CD4-positive, alpha-beta T cell (primary cell): Measurements from ENCODE around the gene HLF. TPM values are rescaled to one million over a fixed set of nuclear protein-coding genes. Genes with fewer than 3 reads are reported as not detected.

Experiments used
- ATAC-seq: fragments of 200-7000 bp; cut with Tn5 transposase; one replicate; pipeline ENCODE4 v1.10.0; 2022; ENCODE audit warnings: mild to moderate bottlenecking; ENCODE audit not compliant: poor library complexity
- CTCF ChIA-PET: fragments of 350-600 bp; sonication (Branson Sonifier 250); formaldehyde crosslinking; loops from one replicate; lab custom pipeline; 2021; ENCODE audit warnings: antibody characterized with exemption, inconsistent platforms; lab: Charles Lee
- POLR2A ChIA-PET: fragments of 350-600 bp; sonication (Branson Sonifier 250); formaldehyde crosslinking; loops from one replicate; lab custom pipeline; 2021; ENCODE audit warnings: antibody characterized with exemption, inconsistent platforms; lab: Charles Lee
- DNase-seq, 14 experiments: peaks; one replicate each; pipeline ENCODE4 v3.0.0-alpha.2; 2013 to 2020; ENCODE audit warnings: mixed read lengths in 2 of 14
- H3K27ac ChIP-seq, 2 donors: one replicate each; pipeline versions ENCODE4 v1.5.1 to v1.7.0; 2013; ENCODE audit warnings: low read length in 2 of 2, low read depth in 1 of 2, mild to moderate bottlenecking in 1 of 2
- H3K27me3 ChIP-seq, 2 experiments: 1 replicate in 1 of 2; 2 replicates in 1 of 2; pipeline versions ENCODE4 v1.6.1 to v1.7.0; 2013; ENCODE audit warnings: low read length in 2 of 2, control low read depth in 1 of 2, mild to moderate bottlenecking in 1 of 2, moderate library complexity in 1 of 2; ENCODE audit not compliant: insufficient read depth in 2 of 2, control insufficient read depth in 1 of 2
- H3K36me3 ChIP-seq: one replicate; pipeline ENCODE4 v1.6.1; 2013; ENCODE audit warnings: low read length, control low read depth; ENCODE audit not compliant: insufficient read depth
- H3K4me1 ChIP-seq: one replicate; pipeline ENCODE4 v1.6.1; 2013; ENCODE audit warnings: low read length, control low read depth; ENCODE audit not compliant: insufficient read depth
- H3K4me3 ChIP-seq: one replicate; pipeline ENCODE4 v1.5.1; 2013; ENCODE audit warnings: mild to moderate bottlenecking, low read length, moderate library complexity
- H3K9me3 ChIP-seq, 2 experiments: 1 replicate in 1 of 2; 2 replicates in 1 of 2; pipeline versions ENCODE4 v1.6.1 to v1.7.0; 2013; ENCODE audit warnings: low read length in 2 of 2, mild to moderate bottlenecking in 2 of 2, control low read depth in 1 of 2, moderate library complexity in 1 of 2; ENCODE audit not compliant: control insufficient read depth in 1 of 2, insufficient read depth in 1 of 2
- H3K27ac Mint-ChIP-seq: one replicate; pipeline ENCODE4 v1.8.0; 2020; ENCODE audit warnings: mixed read lengths
- H3K27me3 Mint-ChIP-seq: one replicate; pipeline ENCODE4 v1.8.0; 2021; ENCODE audit warnings: mixed read lengths
- H3K36me3 Mint-ChIP-seq: one replicate; pipeline ENCODE4 v1.8.0; 2021; ENCODE audit warnings: low read depth, mixed read lengths
- H3K4me1 Mint-ChIP-seq: one replicate; pipeline ENCODE4 v1.8.0; 2021; ENCODE audit warnings: low read depth, mixed read lengths
- H3K4me3 Mint-ChIP-seq: one replicate; pipeline ENCODE4 v1.8.0; 2020; ENCODE audit warnings: mild to moderate bottlenecking, mixed read lengths
- H3K9me3 Mint-ChIP-seq: one replicate; pipeline ENCODE4 v1.8.0; 2020; ENCODE audit warnings: mixed read lengths
- intact Hi-C, 2 experiments: fragments of 100-400 bp; cut with DNase I in 1 of 2; cut with micrococcal nuclease in 1 of 2; formaldehyde crosslinking; loops; one replicate each; pipeline versions ENCODE4 v1.15.1 to v1.9.0; 2023 to 2025; cut with DNase I, micrococcal nuclease
- total RNA-seq, 174 experiments: library from RNA in 2 of 174; stranded (reverse) in 2 of 174; gene quantifications; one replicate each; pipeline ENCODE4 v1.2.3 and lab custom pipeline; 2021 to 2026
- TF ChIP-seq, protein P1 (sequence below): fragments of 200-600 bp; IDR thresholded peaks from one replicate; pipeline ENCODE4 v1.8.0; 2022; ENCODE audit warnings: antibody characterized with exemption, mild to moderate bottlenecking

HLF gene
- total RNA-seq, 2 experiments from 2014 or later: 4.3 to 4.9 TPM

- no peaks in the 10 kb centered on the region for H3K36me3 Mint-ChIP-seq
- ChIA-PET POLR2A (no interaction called here), CTCF (no interaction called here)
- ATAC-seq: no peak
- no peaks in the 10 kb centered on the region for H3K9me3 Mint-ChIP-seq
- no peak overlapping the region for H3K27ac Mint-ChIP-seq
- Histone ChIP-seq H3K27ac (no peak overlapping the region), H3K4me3 (no peak overlapping the region), H3K9me3 (no peaks in the 10 kb centered on the region), H3K36me3 (no peaks in the 10 kb centered on the region), H3K4me1 (no peaks in the 10 kb centered on the region), H3K27me3 (no peaks in the 10 kb centered on the region)
- peaks cover 9% of the 10 kb centered on the region for H3K27me3 Mint-ChIP-seq
- DNase-seq: no peak
- TF ChIP-seq, protein P1, sequence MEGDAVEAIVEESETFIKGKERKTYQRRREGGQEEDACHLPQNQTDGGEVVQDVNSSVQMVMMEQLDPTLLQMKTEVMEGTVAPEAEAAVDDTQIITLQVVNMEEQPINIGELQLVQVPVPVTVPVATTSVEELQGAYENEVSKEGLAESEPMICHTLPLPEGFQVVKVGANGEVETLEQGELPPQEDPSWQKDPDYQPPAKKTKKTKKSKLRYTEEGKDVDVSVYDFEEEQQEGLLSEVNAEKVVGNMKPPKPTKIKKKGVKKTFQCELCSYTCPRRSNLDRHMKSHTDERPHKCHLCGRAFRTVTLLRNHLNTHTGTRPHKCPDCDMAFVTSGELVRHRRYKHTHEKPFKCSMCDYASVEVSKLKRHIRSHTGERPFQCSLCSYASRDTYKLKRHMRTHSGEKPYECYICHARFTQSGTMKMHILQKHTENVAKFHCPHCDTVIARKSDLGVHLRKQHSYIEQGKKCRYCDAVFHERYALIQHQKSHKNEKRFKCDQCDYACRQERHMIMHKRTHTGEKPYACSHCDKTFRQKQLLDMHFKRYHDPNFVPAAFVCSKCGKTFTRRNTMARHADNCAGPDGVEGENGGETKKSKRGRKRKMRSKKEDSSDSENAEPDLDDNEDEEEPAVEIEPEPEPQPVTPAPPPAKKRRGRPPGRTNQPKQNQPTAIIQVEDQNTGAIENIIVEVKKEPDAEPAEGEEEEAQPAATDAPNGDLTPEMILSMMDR: no peak
- intact Hi-C loops: no loop called here
- no peak overlapping the region for H3K4me3 Mint-ChIP-seq
- H3K4me1 Mint-ChIP-seq: no peaks in the 10 kb centered on the region
These were observed 35.5 kb upstream of the HLF start for GRCh38 chr17:55229276-55229675.

- Histone ChIP-seq H3K27ac (no peak overlapping the region), H3K9me3 (no peaks in the 10 kb centered on the region), H3K4me1 (no peaks in the 10 kb centered on the region), H3K27me3 (no peaks in the 10 kb centered on the region), H3K36me3 (no peaks in the 10 kb centered on the region), H3K4me3 (no peak overlapping the region)
- no peaks in the 10 kb centered on the region for H3K9me3 Mint-ChIP-seq
- TF ChIP-seq, protein P1: no peak
- H3K27ac Mint-ChIP-seq: no peak overlapping the region
- H3K36me3 Mint-ChIP-seq: no peaks in the 10 kb centered on the region
- no peak overlapping the region for H3K4me3 Mint-ChIP-seq
- no peaks in the 10 kb centered on the region for H3K27me3 Mint-ChIP-seq
- no peaks in the 10 kb centered on the region for H3K4me1 Mint-ChIP-seq
- no peak for DNase-seq
- ChIA-PET CTCF (interaction anchor here (1.3 kb wide), 1 partner anchor 66 kb away, joined by 3 read pairs; no protein-coding TSS in a partner anchor), POLR2A (no interaction called here)
- ATAC-seq: no peak
- intact Hi-C loops: no loop called here
These were observed 34.0 kb upstream of the HLF start for GRCh38 chr17:55230716-55231115.

GRCh38 chr17:55233840-55234239 is 30.9 kb upstream of the HLF start:
- Mint-ChIP-seq H3K27me3 (no peaks in the 10 kb centered on the region), H3K27ac (no peak overlapping the region)

More at GRCh38 chr17:55233840-55234239, 30.9 kb upstream of the HLF start:
- DNase-seq: no peak
- no peaks in the 10 kb centered on the region for H3K36me3 Mint-ChIP-seq
- H3K9me3 ChIP-seq: no peaks in the 10 kb centered on the region
- intact Hi-C loops: no loop called here
- ChIA-PET POLR2A (interaction anchor here (0.7 kb wide), 1 partner anchor 29 kb away, joined by 3 read pairs; no protein-coding TSS in a partner anchor), CTCF (no interaction called here)
- H3K4me1 Mint-ChIP-seq: peaks cover 20% of the 10 kb centered on the region
- TF ChIP-seq, protein P1: no peak
- no peak overlapping the region for H3K4me3 Mint-ChIP-seq
- H3K27ac ChIP-seq: no peak overlapping the region
- no peak overlapping the region for H3K4me3 ChIP-seq
- H3K36me3 ChIP-seq: no peaks in the 10 kb centered on the region
- ATAC-seq: no peak
- no peaks in the 10 kb centered on the region for H3K9me3 Mint-ChIP-seq
- H3K4me1 ChIP-seq: peaks cover 15% of the 10 kb centered on the region
- H3K27me3 ChIP-seq: no peaks in the 10 kb centered on the region
